SK-N-SH treated with all-trans-retinoic acid at 6 μM for 48 hours (cell line): ENCODE results near the gene COBLL1.

Source experiments
- CSDC2 ChIP-seq: fragments of 250-450 bp; sonication (Bioruptor Pico); IDR thresholded peaks from 2 replicates; pipeline ENCODE4 v1.5.0; 2020; ENCODE audit warnings: mild to moderate bottlenecking, moderate library complexity
- ISL1 ChIP-seq: fragments of 250-450 bp; sonication (Bioruptor Pico); IDR thresholded peaks from 2 replicates; pipeline ENCODE4 v2.1.2; 2022; ENCODE audit warnings: mild to moderate bottlenecking, moderate library complexity
- POU6F1 ChIP-seq: fragments of 250-450 bp; sonication (Bioruptor Pico); IDR thresholded peaks from 2 replicates; pipeline ENCODE4 v1.8.0; 2021; ENCODE audit warnings: low read depth, mild to moderate bottlenecking, moderate library complexity, borderline replicate concordance
- ZFP3 ChIP-seq: fragments of 250-450 bp; sonication (Bioruptor Pico); IDR thresholded peaks from 2 replicates; pipeline ENCODE4 v1.5.0; 2020; ENCODE audit warnings: mild to moderate bottlenecking, moderate library complexity
- ZFP30 ChIP-seq: fragments of 450-650 bp; formaldehyde crosslinking; IDR thresholded peaks from 2 replicates; pipeline ENCODE4 v1.5.0; 2022; ENCODE audit warnings: mild to moderate bottlenecking, moderate library complexity

DNA sequence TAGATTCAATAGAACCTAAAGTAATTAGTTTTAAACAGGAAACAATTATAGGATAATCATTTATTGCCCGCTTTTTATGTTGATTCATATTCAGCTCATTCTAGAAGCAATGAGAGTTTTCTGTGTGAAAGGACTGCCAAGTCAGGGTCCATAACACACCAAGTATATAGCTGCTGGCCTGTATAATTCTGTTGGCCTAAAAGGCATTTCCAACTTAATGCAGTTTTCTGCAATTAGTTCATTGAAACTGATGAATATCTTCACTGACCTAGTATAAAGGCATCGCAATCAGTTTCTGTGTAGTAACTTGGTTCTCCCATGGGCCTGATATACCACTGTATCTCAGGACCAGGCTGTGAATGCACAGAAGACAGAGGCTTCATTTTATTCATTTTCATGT lies 151.3 kb downstream of the COBLL1 start:
- TF ChIP-seq ISL1 (CRISPR knock-in tag), result no peak
- TF ChIP-seq POU6F1 (CRISPR knock-in tag), result no peak
- no peak for TF ChIP-seq ZFP3 (CRISPR knock-in tag)
- no peak for TF ChIP-seq ZFP30 (CRISPR knock-in tag)
- no peak for TF ChIP-seq CSDC2
